Stimulated activated CD4-positive, alpha-beta T cell treated with anti-CD3 and anti-CD28 coated beads, Interleukin-2, amount 100 ng/mL, for 48 hours (primary cell): ENCODE results near the gene NDFIP2.

Experiments used
- DNase-seq, 2 donors: peaks; one replicate each; pipeline ENCODE4 v3.0.0-alpha.2; 2020

Gene NDFIP2

DNA sequence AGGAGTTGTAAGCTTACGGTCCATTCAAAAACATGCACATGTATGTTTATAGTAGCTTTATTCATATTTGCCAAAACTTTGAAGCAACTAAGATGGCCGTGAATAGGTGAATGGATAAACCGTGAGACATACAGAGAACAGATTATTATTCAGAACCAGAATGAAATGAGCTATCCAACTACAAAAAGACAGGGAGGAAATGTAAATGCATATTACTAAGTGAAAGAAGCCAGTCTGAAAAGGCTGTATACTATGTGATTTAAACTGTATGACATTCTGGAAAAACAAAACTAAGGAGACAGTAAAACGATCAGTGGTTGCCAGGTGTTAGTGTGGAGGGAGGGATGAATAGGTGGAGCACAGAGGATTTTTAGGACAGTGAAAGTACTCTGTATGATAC lies 19.9 kb downstream of the NDFIP2 start:
- DNase-seq: no peak

DNA sequence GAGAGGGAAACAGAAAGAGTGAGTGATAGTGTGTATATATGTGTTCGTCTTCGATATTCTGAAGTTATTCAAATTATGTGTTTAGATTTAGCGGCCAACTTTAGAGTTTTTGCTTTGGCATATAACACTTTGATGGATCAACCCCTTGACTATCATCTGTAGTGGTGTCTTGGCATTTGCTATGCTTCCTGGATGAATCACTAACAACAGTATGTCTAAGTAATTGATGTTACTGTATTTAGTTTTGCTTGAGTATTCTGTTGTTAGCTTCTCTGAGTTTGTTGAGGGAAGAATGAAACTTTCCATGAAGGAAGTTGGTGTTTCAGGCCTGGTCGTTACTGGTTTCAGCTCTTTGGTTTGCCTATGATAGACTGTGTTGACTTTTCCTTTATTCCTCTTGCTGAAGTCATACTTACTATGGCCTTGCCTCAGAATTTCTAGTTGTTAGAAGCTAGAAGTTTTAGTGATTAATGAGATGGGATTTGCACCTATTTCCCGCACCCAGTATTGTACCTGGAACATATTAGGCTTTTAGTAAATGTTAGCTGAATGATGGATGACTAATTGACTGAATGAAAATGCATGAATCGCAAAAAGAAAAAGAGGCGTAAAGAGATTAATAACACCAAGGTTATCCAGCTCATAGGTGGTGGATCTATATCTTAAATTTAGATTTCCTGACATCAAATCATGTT lies 20.7 kb downstream of the NDFIP2 start:
- no peak for DNase-seq

DNA sequence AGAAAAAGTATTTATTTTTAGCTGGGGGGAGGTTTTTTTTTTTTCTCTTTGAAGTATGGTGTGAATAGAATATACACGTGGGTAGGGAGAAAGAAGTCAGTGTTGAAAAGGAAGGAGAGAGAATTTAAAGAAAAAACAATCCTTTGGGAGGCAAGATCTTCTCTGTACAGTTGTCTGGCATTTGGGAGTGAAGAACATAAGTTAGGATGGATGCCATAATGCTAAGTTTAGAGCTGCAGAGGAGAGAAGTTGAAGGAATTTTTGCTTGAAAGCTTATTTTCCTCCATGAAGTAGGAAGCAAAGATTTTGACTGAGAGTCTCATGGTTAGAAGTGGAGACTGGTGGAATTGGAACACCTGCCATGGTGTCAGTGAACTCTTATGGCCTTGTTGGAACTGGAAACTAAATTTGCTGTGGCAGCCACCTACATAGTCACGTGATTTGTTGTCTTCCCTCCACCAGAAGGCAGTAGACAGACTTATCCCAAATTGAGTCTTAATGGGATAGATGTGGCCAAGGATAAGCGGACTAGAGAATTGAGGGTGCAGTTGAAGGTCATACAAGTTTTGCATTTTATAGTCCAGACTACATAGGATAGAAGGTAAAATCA lies 22.0 kb downstream of the NDFIP2 start:
- no peak for DNase-seq

DNA sequence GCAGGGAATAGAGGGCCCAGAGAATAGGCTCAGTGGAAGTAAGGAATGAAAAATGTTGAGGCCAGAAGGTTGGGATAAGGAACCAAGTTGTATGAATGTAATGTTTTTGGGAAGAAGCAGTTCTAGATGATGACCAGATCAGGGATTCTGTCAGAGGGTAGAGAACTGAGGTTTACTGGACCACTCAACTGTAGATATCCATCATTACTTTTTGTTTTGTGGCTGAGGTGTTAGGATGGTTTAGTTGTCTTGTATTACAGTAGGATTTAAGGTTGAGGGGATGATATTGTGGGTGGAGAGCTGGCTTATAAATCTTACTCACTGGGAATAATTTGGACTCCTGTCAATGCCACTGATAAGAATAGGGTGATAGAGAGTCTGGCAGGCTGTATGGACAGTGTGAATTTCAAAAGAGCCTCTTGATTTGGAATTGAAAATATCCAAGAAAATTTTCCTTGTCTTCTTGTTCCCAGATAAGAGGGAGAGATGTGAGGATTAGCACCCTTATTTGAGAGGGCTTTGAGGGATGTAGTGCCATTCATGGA lies 22.6 kb downstream of the NDFIP2 start:
- no peak for DNase-seq

DNA sequence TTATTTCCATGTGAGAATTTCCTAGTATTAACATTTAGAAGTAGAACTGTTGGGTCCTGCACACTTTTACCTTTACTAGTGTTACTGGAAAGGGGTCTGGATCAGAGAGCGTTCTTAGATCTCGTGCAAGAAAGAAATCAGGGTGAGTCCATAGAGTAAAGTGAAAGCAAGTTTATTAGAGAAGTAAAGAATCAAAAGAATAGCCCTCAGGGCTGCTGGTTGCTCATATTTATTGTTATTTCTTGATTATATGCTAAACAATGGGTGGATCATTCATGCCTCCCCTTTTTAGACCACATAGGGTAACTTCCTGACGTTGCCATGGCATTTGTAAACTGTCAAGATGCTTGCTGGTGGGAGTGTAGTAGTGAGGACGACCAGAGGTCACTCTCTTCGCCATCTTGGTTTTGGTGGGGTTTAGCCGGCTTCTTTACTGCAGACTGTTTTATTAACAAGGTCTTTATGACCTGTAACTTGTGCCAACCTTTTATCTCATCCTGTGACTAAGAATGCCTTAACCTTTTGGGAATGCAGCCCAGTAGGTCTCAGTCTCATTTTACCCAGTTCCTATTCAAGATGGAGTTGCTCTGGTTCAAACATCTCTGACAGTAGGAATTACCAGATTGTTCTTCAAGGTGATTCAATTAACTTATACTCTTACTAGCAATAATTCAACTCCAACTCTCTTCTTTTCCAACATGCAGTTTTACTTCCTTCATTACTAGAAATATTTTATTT lies 27.4 kb downstream of the NDFIP2 start:
- DNase-seq: no peak

DNA sequence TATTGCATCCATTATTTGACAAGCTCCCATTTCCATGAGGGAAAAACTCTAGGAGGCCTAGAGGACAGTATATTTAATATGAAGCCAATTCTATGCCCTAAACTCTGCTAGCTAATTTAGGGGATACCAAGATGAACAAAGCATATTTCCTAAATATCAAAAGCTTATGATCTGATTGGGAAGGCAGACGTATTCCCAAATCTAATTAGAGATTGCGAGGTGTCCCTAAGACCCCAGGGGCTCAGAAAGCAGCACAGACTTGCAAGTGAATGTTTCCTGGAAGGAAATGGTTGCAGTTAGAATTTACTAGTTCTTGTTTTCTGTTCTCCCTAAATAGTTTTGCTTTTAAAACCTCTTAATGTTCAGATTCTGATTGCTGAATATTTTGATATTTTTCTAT lies 30.7 kb downstream of the NDFIP2 start:
- DNase-seq: no peak

DNA sequence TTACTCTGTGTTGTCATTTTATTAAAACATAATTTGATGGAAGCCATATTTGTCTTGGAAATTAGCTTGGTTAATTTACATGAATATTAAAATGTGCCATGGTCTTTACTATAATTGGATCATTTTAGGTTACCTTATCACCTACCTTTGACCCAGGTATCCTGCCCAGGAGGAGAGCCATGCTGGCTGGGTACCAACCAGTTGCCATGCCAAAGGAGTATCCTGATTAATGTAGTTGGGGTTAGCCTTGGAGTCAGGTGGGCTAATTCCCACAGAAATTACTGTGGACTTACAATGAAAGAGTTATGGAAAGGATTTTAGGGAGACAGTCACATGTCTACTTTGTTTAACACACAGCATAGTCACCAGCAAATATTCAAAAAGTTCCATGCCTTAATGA lies 32.0 kb downstream of the NDFIP2 start:
- DNase-seq: no peak

DNA sequence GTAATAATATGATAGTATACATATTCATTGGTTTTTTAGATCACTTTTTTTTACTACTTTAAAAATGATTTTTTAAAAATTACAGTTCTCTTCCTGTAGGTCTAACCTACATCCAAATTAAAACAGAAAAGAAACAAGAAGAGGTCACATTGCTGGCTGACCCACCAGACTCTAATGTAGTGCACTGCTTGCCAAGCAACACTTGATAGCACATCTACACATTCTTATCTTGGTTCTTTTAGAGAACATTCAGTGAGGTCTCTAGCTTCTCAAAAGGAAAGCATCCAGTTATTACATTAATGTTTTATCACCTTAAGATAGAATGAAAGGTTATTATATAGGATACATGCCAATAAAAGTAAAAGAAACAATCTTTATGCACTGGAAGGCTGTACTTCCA lies 35.6 kb downstream of the NDFIP2 start:
- DNase-seq: no peak

DNA sequence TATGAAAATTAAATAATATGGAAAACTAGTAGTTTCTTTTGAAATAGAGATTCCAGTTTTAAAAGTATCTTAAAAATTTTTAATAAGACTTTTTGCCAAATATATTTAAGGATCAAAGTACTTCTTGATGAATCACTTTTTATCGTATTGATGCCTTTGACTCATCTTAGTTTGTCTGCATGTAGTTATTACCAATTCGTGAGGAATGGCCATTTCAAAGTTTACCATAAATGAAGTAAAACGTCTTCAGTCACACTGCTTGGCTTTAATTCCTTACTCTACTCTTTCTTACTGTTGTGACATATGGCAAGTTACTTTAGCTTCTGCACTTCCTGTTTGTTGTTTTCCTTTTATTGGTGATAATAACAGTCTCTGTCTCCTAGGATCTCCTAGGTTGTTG lies 38.3 kb downstream of the NDFIP2 start:
- no peak for DNase-seq

DNA sequence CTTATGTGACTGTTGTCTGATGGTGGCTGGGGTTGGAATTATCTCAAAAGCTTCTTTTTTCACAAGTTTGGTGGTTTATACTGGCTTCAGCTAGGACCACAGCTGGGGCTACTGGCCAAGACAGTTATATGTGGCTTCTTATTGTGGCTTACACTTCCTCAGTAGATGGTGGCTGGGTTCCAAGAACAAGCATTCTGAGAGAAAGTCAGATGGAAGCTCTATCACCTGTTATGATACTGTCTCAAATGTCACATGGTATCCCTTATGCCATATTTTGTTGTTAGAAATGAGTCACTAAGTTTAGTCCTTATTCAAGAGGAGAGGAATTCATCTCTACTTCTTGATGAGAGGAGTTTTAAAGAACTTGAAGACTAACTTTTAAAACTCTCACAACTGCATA lies 41.6 kb downstream of the NDFIP2 start:
- DNase-seq: peak in 1 of 2 donors; percentile 8

DNA sequence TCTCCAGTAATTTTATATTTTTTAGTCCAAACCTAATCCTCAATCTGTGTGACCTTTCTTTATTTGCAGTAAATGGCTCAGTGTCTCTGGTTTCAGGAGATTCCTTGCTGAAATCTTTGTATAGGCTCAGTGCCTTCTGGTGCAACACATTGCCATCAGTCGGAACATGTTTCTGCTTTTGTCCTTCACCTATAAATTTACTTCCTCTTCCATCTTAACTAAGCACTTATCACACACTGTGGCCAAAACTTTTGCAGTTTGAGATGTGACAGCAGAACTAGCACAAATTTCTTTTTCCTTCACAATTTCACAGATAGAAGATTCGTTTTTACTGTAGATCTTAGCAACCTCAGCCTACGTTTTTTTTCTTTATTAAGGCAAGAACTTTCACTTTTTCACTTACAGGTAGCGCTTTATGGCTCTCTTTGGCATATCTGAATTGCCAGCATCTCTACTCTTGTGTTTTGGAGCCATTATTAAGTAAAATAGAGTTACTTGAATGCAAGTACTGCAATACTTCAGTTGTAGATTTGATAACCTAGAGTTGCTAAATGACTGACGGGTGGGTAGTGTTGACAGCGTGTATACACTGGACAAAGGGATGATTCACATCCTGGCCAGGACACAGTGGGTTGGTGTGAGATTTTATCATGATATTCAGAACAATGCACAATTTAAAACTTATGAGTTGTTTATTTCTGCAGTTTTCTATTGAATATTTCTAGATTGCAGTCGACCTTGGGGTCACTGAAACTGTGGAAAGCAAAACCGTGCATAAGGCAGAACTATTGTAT lies 44.3 kb downstream of the NDFIP2 start:
- no peak for DNase-seq

DNA sequence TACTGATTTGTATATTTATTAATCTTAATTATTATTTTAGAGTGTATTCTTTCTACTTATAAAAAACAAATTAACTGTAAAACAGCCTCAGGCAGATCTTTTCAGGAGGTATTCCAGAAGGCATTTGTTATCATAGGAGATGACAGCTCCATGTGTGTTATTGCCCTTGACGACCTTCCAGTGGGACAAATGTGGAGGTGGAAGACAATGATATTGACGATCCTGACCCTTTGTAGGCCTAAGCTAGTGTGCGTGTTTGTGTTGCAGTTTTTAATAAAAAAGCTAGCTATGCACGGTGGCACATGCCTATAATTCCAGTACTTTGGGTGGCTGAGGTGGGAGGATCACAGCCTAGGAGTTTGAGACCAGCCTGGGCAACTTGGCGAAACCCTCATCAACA lies 46.7 kb downstream of the NDFIP2 start:
- DNase-seq: no peak

DNA sequence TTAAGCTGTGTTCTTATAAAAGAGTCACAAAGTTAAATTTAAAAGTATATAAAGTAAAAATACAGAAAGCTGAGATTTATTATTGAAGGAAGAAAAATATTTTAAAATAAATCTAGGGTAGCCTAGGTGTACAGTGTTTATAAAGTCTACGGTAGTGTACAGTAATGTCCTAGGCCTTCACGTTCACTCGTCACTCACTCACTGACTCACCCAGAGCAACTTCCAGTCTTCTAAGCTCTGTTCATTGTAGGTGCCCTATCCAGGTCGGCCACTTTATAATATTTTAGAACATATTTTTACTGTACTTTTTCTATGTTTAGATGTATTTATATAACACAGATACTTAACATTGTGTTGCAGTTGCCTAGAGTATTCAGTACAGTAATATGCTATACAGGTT lies 47.4 kb downstream of the NDFIP2 start:
- DNase-seq: no peak

DNA sequence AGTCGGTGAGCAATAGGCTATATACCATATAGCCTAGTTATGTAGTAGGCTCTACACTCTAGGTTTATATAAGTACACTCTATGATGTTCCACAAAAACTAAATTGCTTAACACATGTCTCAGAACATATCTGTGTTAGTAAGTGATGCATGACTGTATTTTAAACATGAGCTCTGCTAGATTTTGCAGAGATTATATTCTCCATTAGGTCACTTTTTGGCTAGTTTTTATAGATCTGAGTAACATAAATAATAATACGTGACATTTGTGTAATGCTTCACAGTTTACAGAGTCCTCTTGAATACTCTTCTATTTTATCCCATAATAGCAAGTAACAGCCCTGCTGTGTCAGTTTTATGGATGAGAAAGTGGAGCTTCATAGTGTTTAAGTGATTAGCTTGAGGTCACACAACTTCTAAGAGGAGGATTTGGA lies 47.8 kb downstream of the NDFIP2 start:
- no peak for DNase-seq

DNA sequence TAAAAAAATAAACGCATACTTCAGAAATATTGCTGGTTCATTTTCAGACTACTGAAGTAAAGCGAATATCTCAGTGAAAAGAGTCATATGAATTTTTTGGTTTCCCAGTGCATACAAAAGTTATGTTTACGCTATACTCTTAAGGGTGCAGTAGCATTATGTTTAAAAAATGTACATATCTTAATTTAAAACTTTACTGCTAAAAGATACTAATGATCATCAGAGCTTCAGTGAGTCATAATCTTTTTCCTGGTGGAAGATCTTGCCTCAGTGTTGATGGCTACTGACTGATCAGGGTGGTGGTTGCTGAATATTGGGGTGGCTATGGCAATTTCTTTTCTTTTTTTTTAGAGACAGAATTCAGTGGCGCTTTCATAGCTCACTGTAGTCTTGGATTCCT lies 48.9 kb downstream of the NDFIP2 start:
- no peak for DNase-seq

DNA sequence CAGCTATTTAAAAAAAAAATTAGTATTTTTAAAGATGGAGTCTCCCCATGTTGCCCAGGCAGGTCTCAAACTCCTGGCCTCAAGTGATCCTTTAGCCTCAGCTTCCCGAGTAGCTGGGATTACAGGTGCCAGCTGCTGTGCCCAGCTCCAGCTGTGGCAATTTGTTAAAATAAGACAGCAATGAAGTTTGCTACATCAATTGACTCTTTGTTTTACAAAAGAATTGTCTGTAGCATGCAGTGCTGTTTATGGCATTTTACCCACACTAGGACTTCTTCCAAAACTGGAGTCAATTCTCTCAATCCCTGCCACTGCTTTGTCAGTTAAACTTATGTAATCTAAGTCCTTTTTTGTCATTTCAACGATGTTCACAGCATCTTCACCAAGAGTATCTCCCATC lies 49.3 kb downstream of the NDFIP2 start:
- DNase-seq: no peak

DNA sequence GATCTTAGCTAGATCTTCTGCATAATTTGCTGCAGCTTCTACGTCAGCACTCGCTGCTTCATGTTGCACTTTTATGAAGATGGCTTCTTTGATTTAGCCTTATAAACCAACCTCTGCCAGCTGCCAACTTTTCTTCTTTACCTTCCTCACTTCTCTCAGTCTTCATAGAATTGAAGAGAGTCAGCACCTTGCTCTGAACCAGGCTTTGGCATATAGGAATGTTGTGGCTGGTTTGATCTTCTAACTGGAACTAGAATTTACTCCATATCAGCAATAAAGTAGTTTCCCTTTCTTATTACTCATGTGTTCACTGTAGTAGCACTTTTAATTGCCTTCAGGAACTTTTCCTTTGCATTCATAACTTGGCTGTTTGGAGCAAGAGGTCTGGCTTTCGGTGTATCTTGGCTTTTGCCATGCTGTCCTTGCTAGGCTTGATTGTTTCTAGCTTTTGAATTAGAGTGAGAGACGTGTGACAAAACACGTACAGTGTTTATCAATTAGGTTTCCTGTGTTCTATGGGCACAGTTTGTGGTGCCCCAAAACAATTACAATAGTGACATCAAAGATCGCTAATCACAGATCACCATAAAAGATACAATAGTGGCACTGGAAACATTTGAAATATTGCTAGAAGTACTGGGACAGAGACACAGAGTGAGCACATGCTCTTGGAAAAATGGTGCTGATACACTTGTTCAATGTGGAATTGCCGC lies 50.7 kb downstream of the NDFIP2 start:
- DNase-seq: no peak

DNA sequence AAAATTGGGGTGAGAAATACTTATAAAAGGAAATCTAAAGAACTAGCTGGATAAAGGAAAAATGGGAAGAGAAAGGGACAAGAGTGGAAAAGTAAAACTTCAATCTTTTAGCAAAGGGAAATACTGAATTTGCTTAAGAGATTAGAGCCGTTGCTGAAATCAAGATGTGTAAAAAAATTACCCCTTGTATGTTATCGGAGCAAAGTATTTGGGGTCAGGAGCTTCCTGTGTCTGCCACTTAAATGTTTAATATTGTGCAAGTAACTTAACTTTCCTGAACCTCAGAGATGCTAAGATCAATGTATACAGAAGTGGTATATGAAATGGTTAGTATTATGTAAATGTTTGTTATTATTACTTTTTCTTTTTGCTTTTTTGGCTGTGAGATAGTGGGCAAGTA lies 51.6 kb downstream of the NDFIP2 start:
- no peak for DNase-seq

DNA sequence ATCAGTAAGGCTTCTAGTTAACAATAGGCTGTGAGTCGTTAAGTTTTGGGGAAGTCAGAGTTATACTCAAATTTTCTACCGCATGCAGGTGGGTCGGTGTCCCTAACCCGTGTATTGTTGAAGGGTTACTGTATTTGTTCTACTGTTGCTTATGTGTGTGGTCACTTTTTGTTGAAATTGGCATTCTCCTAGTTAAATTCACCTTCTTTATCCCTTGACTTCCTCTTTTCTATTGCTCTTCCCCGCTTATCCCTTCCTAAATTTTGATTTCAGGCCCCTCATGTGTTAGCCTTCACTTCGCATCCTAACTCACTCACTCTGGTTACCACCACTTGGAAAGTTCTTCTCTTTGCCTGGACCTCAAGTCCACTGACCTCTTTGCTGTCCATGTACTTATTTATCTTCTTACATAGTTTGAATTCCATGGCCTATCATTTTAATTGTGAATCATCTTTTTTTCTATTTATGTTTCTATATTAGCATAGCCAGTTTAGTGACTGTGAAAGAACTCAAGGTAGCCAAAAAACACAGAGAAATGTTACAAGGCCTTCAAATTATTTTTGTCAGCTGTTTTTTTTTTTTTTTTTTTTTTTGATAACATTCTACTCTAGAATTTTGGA lies 52.9 kb downstream of the NDFIP2 start:
- DNase-seq: no peak

DNA sequence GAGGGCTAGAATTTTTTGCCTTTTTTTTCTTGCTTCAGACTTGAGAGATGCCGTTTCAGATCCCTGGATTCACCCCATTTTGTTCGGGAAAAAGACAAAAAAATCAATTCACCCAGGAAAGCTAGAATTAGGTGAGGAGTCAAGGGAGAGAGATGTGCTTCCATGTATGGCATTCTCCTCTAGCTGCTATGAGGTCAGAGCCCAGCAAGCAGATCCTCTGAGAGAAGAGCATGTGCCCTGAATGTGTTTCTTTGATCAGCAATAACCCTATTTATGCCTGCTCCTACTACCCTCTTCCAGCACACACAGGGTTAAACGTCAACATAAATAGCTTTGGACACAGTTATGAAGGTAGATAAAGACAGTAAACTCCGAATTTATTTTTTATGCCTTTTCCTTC lies 53.6 kb downstream of the NDFIP2 start:
- no peak for DNase-seq

DNA sequence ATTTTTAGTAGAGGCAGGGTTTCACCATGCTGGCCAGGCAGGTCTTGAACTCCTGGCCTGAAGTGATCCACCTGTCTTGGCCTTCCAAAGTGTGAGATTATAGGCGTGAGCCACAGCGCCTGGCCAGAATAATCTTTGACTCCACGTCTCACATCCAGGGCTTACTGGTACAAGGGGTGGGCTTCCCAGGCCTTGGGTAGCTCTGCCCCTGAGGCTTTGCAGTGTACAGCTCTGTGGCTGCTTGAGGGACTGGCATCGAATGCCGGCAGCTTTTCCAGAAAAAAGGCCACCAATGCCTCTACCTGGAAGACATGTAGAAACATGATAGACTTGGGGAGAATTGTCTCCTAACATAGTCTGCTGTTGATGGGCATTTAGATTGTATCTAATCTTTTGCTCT lies 57.8 kb downstream of the NDFIP2 start:
- no peak for DNase-seq

DNA sequence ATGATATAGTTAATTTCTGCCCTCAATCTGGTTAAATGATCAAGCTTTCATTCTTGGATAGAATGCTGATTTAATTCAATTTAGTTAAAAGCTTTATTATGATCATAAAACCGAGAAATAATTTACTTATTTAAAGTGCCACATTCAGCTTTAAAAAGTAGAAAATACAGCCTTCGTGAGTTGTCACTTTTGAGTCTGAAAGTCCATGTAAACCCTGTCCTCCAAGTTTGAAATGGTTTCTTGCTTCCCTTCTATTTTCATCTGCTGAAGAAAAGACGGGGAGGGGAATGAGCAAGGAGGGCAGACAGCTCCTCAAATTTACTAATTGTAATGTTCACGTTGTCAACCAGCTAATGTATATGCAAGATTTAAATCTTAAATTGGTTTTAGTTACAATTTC lies 59.5 kb downstream of the NDFIP2 start:
- no peak for DNase-seq
